Body of pancreas (tissue), 4 donors: ENCODE data around the gene AGAP1.

ENCODE experiments used
- CTCF ChIP-seq, 7 experiments: fragments of 450-650 bp in 4 of 7; fragments of 200-600 bp in 3 of 7; sonication (generic) in 3 of 7; IDR thresholded peaks; one replicate each; pipeline ENCODE4 v1.5.1; 2016 to 2019; ENCODE audit warnings: antibody characterized with exemption in 7 of 7
- POLR2A ChIP-seq, 3 donors: fragments of 450-650 bp; IDR thresholded peaks; one replicate each; pipeline ENCODE4 v1.6.1; 2016; ENCODE audit warnings: antibody characterized with exemption in 3 of 3, mild to moderate bottlenecking in 2 of 3

- no peak for TF ChIP-seq CTCF (IDR thresholded peaks at IDR 0.05)
- no peak for TF ChIP-seq POLR2A (IDR thresholded peaks at IDR 0.05)
Measured at GRCh38 chr2:235810252-235810651, 316.4 kb downstream of the AGAP1 start.
